Measurements from ENCODE around the gene SPATA31D4.
"Not testable (repeated sequence)": the region's sequence is repeated elsewhere in the genome, so short reads cannot be mapped to it uniquely, and the experiment has no call there.

Gene SPATA31D4

GRCh38 chr9:81906671-81907070 lies 21.6 kb upstream of the SPATA31D4 start:
- Histone ChIP-seq H3K4me3 (ENCODE audit: low read length, poor library complexity, severe bottlenecking) (no peak overlapping the region), H3K27me3 (ENCODE audit: insufficient read depth, low read length, poor library complexity, severe bottlenecking) (no peaks in the 10 kb centered on the region), H2AFZ (ENCODE audit: low read length) (no peak overlapping the region), H3F3A (ENCODE audit: low read depth) (no peaks in the 10 kb centered on the region), H3K79me2 (ENCODE audit: insufficient read depth, low read length) (no peaks in the 10 kb centered on the region), H3K4me1 (ENCODE audit: insufficient read depth, low read length, poor library complexity, severe bottlenecking) (peaks cover 14% of the 10 kb centered on the region), H3K4me2 (ENCODE audit: low read depth, low read length, poor library complexity, severe bottlenecking) (no peak overlapping the region), H3K9me2 (replicated peaks; ENCODE audit: low read depth, low read length) (no peaks in the 10 kb centered on the region), H3K9ac (ENCODE audit: low read depth, low read length, poor library complexity, severe bottlenecking) (no peak overlapping the region), H3K36me3 (ENCODE audit: insufficient read depth, low read length) (no peaks in the 10 kb centered on the region), H3K9me3 (ENCODE audit: insufficient read depth, low read depth, low read length) (no peaks in the 10 kb centered on the region), H4K20me1 (ENCODE audit: insufficient read depth, low read length, poor library complexity, severe bottlenecking) (no peaks in the 10 kb centered on the region)
- no peak for TF ChIP-seq EZH2phosphoT487 (IDR thresholded peaks at IDR 0.05; ENCODE audit: borderline replicate concordance)
- TF ChIP-seq CTCF (conservative IDR thresholded peaks at IDR 0.05; ENCODE audit: low read length): no peak

GRCh38 chr9:81912135-81912534 lies 16.1 kb upstream of the SPATA31D4 start:
- Histone ChIP-seq H3K9ac (ENCODE audit: low read depth, low read length, poor library complexity, severe bottlenecking) (no peak overlapping the region), H4K20me1 (ENCODE audit: insufficient read depth, low read length, poor library complexity, severe bottlenecking) (no peaks in the 10 kb centered on the region), H2AFZ (ENCODE audit: low read length) (no peak overlapping the region), H3K4me1 (ENCODE audit: insufficient read depth, low read length, poor library complexity, severe bottlenecking) (no peaks in the 10 kb centered on the region), H3K27me3 (ENCODE audit: insufficient read depth, low read length, poor library complexity, severe bottlenecking) (no peaks in the 10 kb centered on the region), H3K36me3 (ENCODE audit: insufficient read depth, low read length) (no peaks in the 10 kb centered on the region), H3K4me2 (ENCODE audit: low read depth, low read length, poor library complexity, severe bottlenecking) (no peak overlapping the region), H3K79me2 (ENCODE audit: insufficient read depth, low read length) (no peaks in the 10 kb centered on the region), H3K9me2 (replicated peaks; ENCODE audit: low read depth, low read length) (no peaks in the 10 kb centered on the region), H3F3A (ENCODE audit: low read depth) (no peaks in the 10 kb centered on the region), H3K9me3 (ENCODE audit: insufficient read depth, low read depth, low read length) (no peaks in the 10 kb centered on the region), H3K4me3 (ENCODE audit: low read length, poor library complexity, severe bottlenecking) (no peak overlapping the region)
- TF ChIP-seq CTCF (conservative IDR thresholded peaks at IDR 0.05; ENCODE audit: low read length) (no peak), EZH2phosphoT487 (IDR thresholded peaks at IDR 0.05; ENCODE audit: borderline replicate concordance) (no peak)

GRCh38 chr9:81915801-81916505 lies 12.3 kb upstream of the SPATA31D4 start:
- Histone ChIP-seq H3K9ac (ENCODE audit: low read depth, low read length, poor library complexity, severe bottlenecking) (no peak overlapping the region), H3K9me3 (ENCODE audit: insufficient read depth, low read depth, low read length) (no peaks in the 10 kb centered on the region), H3K4me2 (ENCODE audit: low read depth, low read length, poor library complexity, severe bottlenecking) (no peak overlapping the region), H2AFZ (ENCODE audit: low read length) (no peak overlapping the region), H3F3A (ENCODE audit: low read depth) (no peaks in the 10 kb centered on the region), H3K36me3 (ENCODE audit: insufficient read depth, low read length) (no peaks in the 10 kb centered on the region), H4K20me1 (ENCODE audit: insufficient read depth, low read length, poor library complexity, severe bottlenecking) (no peaks in the 10 kb centered on the region), H3K79me2 (ENCODE audit: insufficient read depth, low read length) (no peaks in the 10 kb centered on the region), H3K4me3 (ENCODE audit: low read length, poor library complexity, severe bottlenecking) (no peak overlapping the region), H3K27me3 (ENCODE audit: insufficient read depth, low read length, poor library complexity, severe bottlenecking) (no peaks in the 10 kb centered on the region), H3K4me1 (ENCODE audit: insufficient read depth, low read length, poor library complexity, severe bottlenecking) (no peaks in the 10 kb centered on the region), H3K9me2 (replicated peaks; ENCODE audit: low read depth, low read length) (no peaks in the 10 kb centered on the region)
- TF ChIP-seq CTCF (conservative IDR thresholded peaks at IDR 0.05; ENCODE audit: low read length) (no peak), EZH2phosphoT487 (IDR thresholded peaks at IDR 0.05; ENCODE audit: borderline replicate concordance) (no peak)

GRCh38 chr9:81918507-81918906 lies 9.7 kb upstream of the SPATA31D4 start:
- H3K36me3 ChIP-seq (ENCODE audit: insufficient read depth, low read length); H3F3A ChIP-seq (ENCODE audit: low read depth); H2AFZ ChIP-seq (ENCODE audit: low read length); H3K79me2 ChIP-seq (ENCODE audit: insufficient read depth, low read length); H3K27me3 ChIP-seq (ENCODE audit: insufficient read depth, low read length, poor library complexity, severe bottlenecking); H3K4me3 ChIP-seq (ENCODE audit: low read length, poor library complexity, severe bottlenecking); H3K4me1 ChIP-seq (ENCODE audit: insufficient read depth, low read length, poor library complexity, severe bottlenecking); H3K9me2 ChIP-seq (replicated peaks; ENCODE audit: low read depth, low read length); H4K20me1 ChIP-seq (ENCODE audit: insufficient read depth, low read length, poor library complexity, severe bottlenecking); H3K9ac ChIP-seq (ENCODE audit: low read depth, low read length, poor library complexity, severe bottlenecking); H3K4me2 ChIP-seq (ENCODE audit: low read depth, low read length, poor library complexity, severe bottlenecking); H3K9me3 ChIP-seq (ENCODE audit: insufficient read depth, low read depth, low read length): not testable (repeated sequence)

- H3K9me3 ChIP-seq (ENCODE audit: insufficient read depth, low read depth, low read length); H3K79me2 ChIP-seq (ENCODE audit: insufficient read depth, low read length); H3K4me2 ChIP-seq (ENCODE audit: low read depth, low read length, poor library complexity, severe bottlenecking); H3K9me2 ChIP-seq (replicated peaks; ENCODE audit: low read depth, low read length); H4K20me1 ChIP-seq (ENCODE audit: insufficient read depth, low read length, poor library complexity, severe bottlenecking); H2AFZ ChIP-seq (ENCODE audit: low read length); H3K27me3 ChIP-seq (ENCODE audit: insufficient read depth, low read length, poor library complexity, severe bottlenecking); H3K4me3 ChIP-seq (ENCODE audit: low read length, poor library complexity, severe bottlenecking); H3K4me1 ChIP-seq (ENCODE audit: insufficient read depth, low read length, poor library complexity, severe bottlenecking); H3K36me3 ChIP-seq (ENCODE audit: insufficient read depth, low read length); H3F3A ChIP-seq (ENCODE audit: low read depth); H3K9ac ChIP-seq (ENCODE audit: low read depth, low read length, poor library complexity, severe bottlenecking): not testable (repeated sequence)
These were observed 1.9 kb downstream of the SPATA31D4 start for GRCh38 chr9:81930147-81930546.

Measured in Loucy (cell line).